Measurements from ENCODE around the gene GPR137B.

GPR137B gene

DNA sequence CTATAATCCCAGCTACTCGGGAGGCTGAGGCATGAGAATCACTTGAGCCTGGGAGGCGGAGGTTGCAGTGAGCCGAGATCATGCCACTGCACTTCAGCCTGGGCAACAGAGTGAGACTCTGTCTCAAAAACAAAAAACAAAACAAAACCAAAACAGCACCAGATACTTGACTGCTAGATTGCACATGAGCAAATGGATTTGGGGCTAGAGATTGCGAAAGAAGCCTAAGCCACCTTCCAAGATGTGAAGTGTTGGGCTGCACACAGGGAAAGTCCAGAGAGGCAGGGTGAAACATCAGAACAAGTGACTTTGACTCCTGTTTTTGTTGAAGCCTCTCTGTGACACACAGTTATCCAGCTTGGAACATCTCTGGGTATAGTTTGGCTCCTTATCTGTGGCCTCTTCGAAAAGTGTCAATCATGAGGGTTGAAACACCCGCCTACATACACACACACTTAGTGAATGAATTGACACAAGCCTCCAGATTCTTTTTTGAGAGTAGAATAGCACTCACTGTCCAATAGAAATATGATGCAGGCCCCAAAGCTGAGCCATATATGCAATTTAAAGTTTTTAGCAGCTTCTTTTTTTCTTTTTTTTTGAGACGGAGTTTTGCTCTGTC is 34.2 kb upstream of the GPR137B start:
- Mint-ChIP-seq H3K4me3 (no peak overlapping the region), H3K36me3 (ENCODE audit: low read depth) (no peaks in the 10 kb centered on the region), H3K9me3 (no peaks in the 10 kb centered on the region), H3K27ac (no peak overlapping the region), H3K27me3 (no peaks in the 10 kb centered on the region), H3K4me1 (ENCODE audit: low read depth) (peaks cover 3% of the 10 kb centered on the region)

GRCh38 chr1:236110137-236110536 is 32.2 kb upstream of the GPR137B start:
- H3K4me3 Mint-ChIP-seq = no peak overlapping the region
- H3K4me1 Mint-ChIP-seq (ENCODE audit: low read depth) = no peaks in the 10 kb centered on the region
- H3K9me3 Mint-ChIP-seq = no peaks in the 10 kb centered on the region
- no peak overlapping the region for H3K27ac Mint-ChIP-seq
- H3K36me3 Mint-ChIP-seq (ENCODE audit: low read depth) = no peaks in the 10 kb centered on the region
- H3K27me3 Mint-ChIP-seq = no peaks in the 10 kb centered on the region

GRCh38 chr1:236111527-236112331 is 30.6 kb upstream of the GPR137B start:
- H3K27me3 Mint-ChIP-seq = no peaks in the 10 kb centered on the region
- H3K4me1 Mint-ChIP-seq (ENCODE audit: low read depth) = no peaks in the 10 kb centered on the region
- H3K9me3 Mint-ChIP-seq = no peaks in the 10 kb centered on the region
- H3K4me3 Mint-ChIP-seq = no peak overlapping the region
- no peaks in the 10 kb centered on the region for H3K36me3 Mint-ChIP-seq (ENCODE audit: low read depth)
- H3K27ac Mint-ChIP-seq = no peak overlapping the region

GRCh38 chr1:236112332-236112627 is 30.1 kb upstream of the GPR137B start:
- H3K27ac Mint-ChIP-seq = no peak overlapping the region
- H3K4me1 Mint-ChIP-seq (ENCODE audit: low read depth) = no peaks in the 10 kb centered on the region
- H3K4me3 Mint-ChIP-seq = no peak overlapping the region
- H3K9me3 Mint-ChIP-seq = no peaks in the 10 kb centered on the region
- no peaks in the 10 kb centered on the region for H3K36me3 Mint-ChIP-seq (ENCODE audit: low read depth)
- no peaks in the 10 kb centered on the region for H3K27me3 Mint-ChIP-seq

- Mint-ChIP-seq H3K27ac (no peak overlapping the region), H3K36me3 (ENCODE audit: low read depth) (no peaks in the 10 kb centered on the region), H3K9me3 (no peaks in the 10 kb centered on the region), H3K27me3 (no peaks in the 10 kb centered on the region), H3K4me1 (ENCODE audit: low read depth) (no peaks in the 10 kb centered on the region), H3K4me3 (no peak overlapping the region)
These were observed 28.9 kb upstream of the GPR137B start for GRCh38 chr1:236113324-236114032.

DNA sequence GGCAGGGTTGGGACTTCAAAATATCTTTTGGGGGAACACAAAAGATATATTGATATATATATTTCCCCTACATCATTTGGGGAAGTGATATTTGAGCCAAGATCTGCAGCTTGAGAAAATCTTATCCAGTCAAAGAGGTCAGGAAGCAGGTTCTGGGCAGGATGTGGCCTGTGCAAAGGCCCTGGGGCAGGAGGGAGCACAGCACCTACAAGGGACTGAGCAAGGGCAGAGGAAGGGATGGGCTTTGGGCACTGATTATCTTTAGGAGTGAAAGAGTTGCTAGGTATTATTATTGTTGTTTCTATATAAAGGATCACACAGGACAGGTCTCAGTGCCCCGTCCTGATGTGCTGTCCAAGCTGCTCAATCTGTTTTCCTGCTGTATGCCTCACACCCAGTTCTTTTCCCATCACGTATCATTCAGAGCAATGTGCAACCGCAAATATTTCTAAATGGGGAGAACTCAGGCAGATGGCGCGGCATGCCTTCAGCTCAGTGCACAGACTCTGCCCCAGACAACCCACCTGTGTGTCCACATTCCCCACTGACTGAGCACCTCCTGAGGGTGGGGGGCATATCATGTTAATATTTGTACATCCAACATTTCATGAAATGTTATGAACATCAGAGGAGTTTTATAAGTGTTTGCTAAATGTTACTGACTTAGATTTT is 28.1 kb upstream of the GPR137B start:
- H3K4me3 Mint-ChIP-seq = no peak overlapping the region
- no peaks in the 10 kb centered on the region for H3K9me3 Mint-ChIP-seq
- no peak overlapping the region for H3K27ac Mint-ChIP-seq
- H3K27me3 Mint-ChIP-seq = no peaks in the 10 kb centered on the region
- no peaks in the 10 kb centered on the region for H3K36me3 Mint-ChIP-seq (ENCODE audit: low read depth)
- H3K4me1 Mint-ChIP-seq (ENCODE audit: low read depth) = no peaks in the 10 kb centered on the region

- no peaks in the 10 kb centered on the region for H3K27me3 Mint-ChIP-seq
- H3K4me3 Mint-ChIP-seq = no peak overlapping the region
- H3K27ac Mint-ChIP-seq = no peak overlapping the region
- H3K36me3 Mint-ChIP-seq (ENCODE audit: low read depth) = no peaks in the 10 kb centered on the region
- peaks cover 25% of the 10 kb centered on the region for H3K4me1 Mint-ChIP-seq (ENCODE audit: low read depth)
- no peaks in the 10 kb centered on the region for H3K9me3 Mint-ChIP-seq
These were observed 24.6 kb upstream of the GPR137B start for GRCh38 chr1:236117710-236118109.

GRCh38 chr1:236119943-236120484 is 22.3 kb upstream of the GPR137B start:
- Mint-ChIP-seq H3K9me3 (no peaks in the 10 kb centered on the region), H3K4me1 (ENCODE audit: low read depth) (peaks cover 25% of the 10 kb centered on the region), H3K36me3 (ENCODE audit: low read depth) (no peaks in the 10 kb centered on the region), H3K4me3 (no peak overlapping the region), H3K27ac (peak overlapping the region; percentile 80), H3K27me3 (no peaks in the 10 kb centered on the region)

- Mint-ChIP-seq H3K9me3 (no peaks in the 10 kb centered on the region), H3K27ac (peak overlapping the region; percentile 80), H3K4me1 (ENCODE audit: low read depth) (peaks cover 25% of the 10 kb centered on the region), H3K27me3 (no peaks in the 10 kb centered on the region), H3K36me3 (ENCODE audit: low read depth) (no peaks in the 10 kb centered on the region), H3K4me3 (peak overlapping the region; percentile 64)
These were observed 21.6 kb upstream of the GPR137B start for GRCh38 chr1:236120721-236121153.

DNA sequence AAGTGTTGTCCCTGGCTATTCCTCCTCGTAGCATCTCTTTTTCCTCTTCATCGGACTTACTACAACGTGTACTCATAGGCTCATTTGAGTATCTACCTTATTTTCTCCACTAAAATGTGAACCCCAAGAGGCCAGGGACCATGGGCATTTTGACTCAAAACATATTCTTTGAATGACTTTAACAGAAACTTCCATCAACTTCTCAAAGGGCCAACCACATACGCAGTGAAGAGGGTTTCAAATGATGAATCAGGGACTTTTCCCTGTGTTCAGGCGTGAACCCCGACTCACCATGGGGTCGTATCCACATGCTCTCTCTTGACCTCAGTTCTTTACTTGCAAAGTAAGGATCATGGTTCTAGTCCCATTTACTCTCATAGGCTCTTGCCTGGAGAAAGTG is 20.2 kb upstream of the GPR137B start:
- Mint-ChIP-seq H3K4me3 (peak overlapping the region; percentile 27), H3K4me1 (ENCODE audit: low read depth) (peaks cover 25% of the 10 kb centered on the region), H3K27ac (peak overlapping the region; percentile 80), H3K9me3 (no peaks in the 10 kb centered on the region), H3K36me3 (ENCODE audit: low read depth) (no peaks in the 10 kb centered on the region), H3K27me3 (no peaks in the 10 kb centered on the region)

DNA sequence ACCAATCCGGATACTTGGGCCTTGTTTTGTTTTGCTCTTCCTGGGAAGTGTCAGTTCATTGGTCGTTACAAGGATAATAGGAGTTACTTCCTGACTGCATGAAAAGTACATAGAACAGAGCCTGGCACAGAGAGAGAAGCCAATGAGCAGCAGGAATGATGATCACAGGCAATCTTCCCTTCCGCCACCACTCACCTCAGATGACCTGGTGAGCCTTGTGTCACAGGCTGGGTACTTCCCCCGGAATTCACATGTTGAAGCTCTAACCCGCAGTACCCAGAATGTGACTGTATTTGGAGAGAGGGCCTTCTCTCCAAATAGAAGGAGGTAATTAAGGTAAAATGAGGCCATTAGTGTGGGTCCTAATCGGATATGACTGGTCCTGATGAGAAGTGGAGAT is 18.8 kb upstream of the GPR137B start:
- Mint-ChIP-seq H3K27me3 (no peaks in the 10 kb centered on the region), H3K36me3 (ENCODE audit: low read depth) (no peaks in the 10 kb centered on the region), H3K4me3 (no peak overlapping the region), H3K27ac (no peak overlapping the region), H3K9me3 (no peaks in the 10 kb centered on the region), H3K4me1 (ENCODE audit: low read depth) (peaks cover 25% of the 10 kb centered on the region)

DNA sequence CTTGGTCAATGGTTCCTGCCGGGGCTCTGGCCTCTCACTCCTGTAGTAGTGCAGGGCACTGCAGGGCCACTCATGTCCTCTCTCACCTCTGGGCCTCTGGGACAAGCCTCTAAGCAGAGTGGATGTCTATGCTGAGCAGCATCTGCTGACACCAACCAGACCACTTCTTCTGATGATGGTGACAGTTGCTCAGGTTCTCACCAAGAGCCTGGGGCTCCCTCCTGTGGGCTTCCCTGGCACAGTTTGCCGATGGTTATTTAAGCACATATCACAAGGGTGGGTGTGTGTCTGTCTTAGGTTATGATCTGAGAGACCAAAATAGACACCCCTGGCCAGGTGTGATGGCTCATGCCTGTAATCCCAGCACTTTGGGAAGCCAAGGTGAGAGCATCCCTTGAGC is 17.4 kb upstream of the GPR137B start:
- Mint-ChIP-seq H3K4me3 (no peak overlapping the region), H3K36me3 (ENCODE audit: low read depth) (no peaks in the 10 kb centered on the region), H3K9me3 (no peaks in the 10 kb centered on the region), H3K27ac (no peak overlapping the region), H3K27me3 (no peaks in the 10 kb centered on the region), H3K4me1 (ENCODE audit: low read depth) (peaks cover 25% of the 10 kb centered on the region)

GRCh38 chr1:236127045-236127444 is 15.3 kb upstream of the GPR137B start:
- Mint-ChIP-seq H3K36me3 (ENCODE audit: low read depth) (no peaks in the 10 kb centered on the region), H3K4me3 (no peak overlapping the region), H3K27me3 (no peaks in the 10 kb centered on the region), H3K9me3 (no peaks in the 10 kb centered on the region), H3K27ac (no peak overlapping the region), H3K4me1 (ENCODE audit: low read depth) (peaks cover 5% of the 10 kb centered on the region)

DNA sequence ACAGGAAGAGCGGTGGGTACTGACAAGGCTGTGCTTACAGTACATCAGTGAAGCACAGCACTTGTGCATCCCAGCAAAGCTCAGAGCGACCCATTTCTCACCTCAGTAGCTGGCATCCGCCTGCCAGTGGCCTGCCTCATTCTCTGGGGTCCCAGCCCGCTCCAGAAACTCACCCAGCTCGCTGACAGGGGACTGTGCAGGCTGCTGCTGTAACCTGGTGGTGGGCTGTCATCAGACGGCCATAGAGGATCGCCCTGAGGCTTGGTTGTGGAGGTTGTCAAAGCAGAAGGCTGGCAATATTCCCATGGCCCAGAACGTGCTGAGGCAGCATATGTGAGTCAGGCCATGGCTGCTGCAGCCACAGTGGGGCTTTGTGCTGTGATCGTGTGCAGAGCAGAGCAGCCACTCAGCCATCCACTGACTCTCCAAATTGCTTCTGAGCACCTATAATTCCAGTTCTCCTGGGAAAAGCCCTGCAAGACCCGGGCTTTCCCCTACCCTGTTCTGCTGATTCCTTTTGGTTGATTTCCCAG is 13.6 kb upstream of the GPR137B start:
- Mint-ChIP-seq H3K4me1 (ENCODE audit: low read depth) (no peaks in the 10 kb centered on the region), H3K36me3 (ENCODE audit: low read depth) (no peaks in the 10 kb centered on the region), H3K27me3 (no peaks in the 10 kb centered on the region), H3K27ac (no peak overlapping the region), H3K9me3 (no peaks in the 10 kb centered on the region), H3K4me3 (no peak overlapping the region)

Data from stimulated activated naive CD8-positive, alpha-beta T cell treated with anti-CD3 and anti-CD28 coated beads, Interleukin-15, Interleukin-2, amounts not matched to agents 100 ng/mL and 50 ng/mL, for 24 hours (primary cell).